HEK293 (cell line): ENCODE measurements around the gene A4GALT.

ENCODE experiments used
- CTCF ChIA-PET: fragments of 350-600 bp; formaldehyde crosslinking; extraction: SDS; loops from one replicate; lab custom pipeline; 2021; ENCODE audit warnings: antibody characterized with exemption; lab: Yijun Ruan, JAX
- POLR2A ChIA-PET: fragments of 300-600 bp; formaldehyde crosslinking; extraction: SDS; loops from one replicate; lab custom pipeline; 2020; ENCODE audit warnings: antibody characterized with exemption, inconsistent platforms; lab: Yijun Ruan, JAX
- H3K27ac ChIP-seq: fragments of 200-500 bp; sonication (Bioruptor generic); 2 replicates; pipeline ENCODE4 v1.5.1; 2014; ENCODE audit warnings: low read depth, low read length, control low read depth, inconsistent platforms; ENCODE audit errors: extremely low read depth
- H3K36me3 ChIP-seq, 2 experiments: fragments of 200-500 bp in 1 of 2; sonication (Bioruptor generic) in 1 of 2; 1 replicate in 1 of 2; 2 replicates in 1 of 2; pipeline ENCODE4 v1.5.1; 2014 to 2017; ENCODE audit warnings: inconsistent platforms in 2 of 2, low read length in 2 of 2; ENCODE audit not compliant: control insufficient read depth in 2 of 2, insufficient read depth in 1 of 2
- H3K4me1 ChIP-seq: fragments of 200-500 bp; sonication (Bioruptor generic); 2 replicates; pipeline ENCODE4 v1.5.1; 2014; ENCODE audit warnings: mild to moderate bottlenecking, low read length, inconsistent platforms; ENCODE audit not compliant: control insufficient read depth, insufficient read depth
- H3K4me3 ChIP-seq: 2 replicates; pipeline ENCODE4 v1.5.1; 2011; ENCODE audit warnings: low read depth, mild to moderate bottlenecking, control low read depth, low read length, moderate library complexity
- H3K9me3 ChIP-seq: fragments of 200-500 bp; sonication (Bioruptor generic); 2 replicates; pipeline ENCODE4 v1.5.1; 2014; ENCODE audit warnings: low read depth, low read length, inconsistent platforms; ENCODE audit not compliant: control insufficient read depth, insufficient read depth
- HOXA7 ChIP-seq: sonication (generic); formaldehyde crosslinking; IDR thresholded peaks from 2 replicates; pipeline ENCODE4 v1.8.1; 2022; ENCODE audit warnings: missing genetic modification reagents, borderline replicate concordance
- MEIS1 ChIP-seq: sonication (generic); formaldehyde crosslinking; IDR thresholded peaks from 2 replicates; pipeline ENCODE4 v1.8.1; 2022; ENCODE audit warnings: missing genetic modification reagents, mild to moderate bottlenecking, borderline replicate concordance
- MYNN ChIP-seq: fragments of 450-650 bp; formaldehyde crosslinking; IDR thresholded peaks from 2 replicates; pipeline ENCODE4 v1.5.1; 2016; ENCODE audit warnings: missing biosample characterization, missing genetic modification characterization, borderline replicate concordance
- SCRT1 ChIP-seq: fragments of 450-650 bp; formaldehyde crosslinking; IDR thresholded peaks from 2 replicates; pipeline ENCODE4 v1.5.1; 2016; ENCODE audit warnings: missing biosample characterization, missing genetic modification characterization, borderline replicate concordance
- WT1 ChIP-seq: fragments of 450-650 bp; formaldehyde crosslinking; IDR thresholded peaks from 2 replicates; pipeline ENCODE4 v1.5.1; 2016; ENCODE audit warnings: missing biosample characterization, missing genetic modification characterization
- ZBTB10 ChIP-seq: fragments of 450-650 bp; formaldehyde crosslinking; IDR thresholded peaks from 2 replicates; pipeline ENCODE4 v1.5.1; 2016; ENCODE audit warnings: missing biosample characterization, missing genetic modification characterization
- ZBTB17 ChIP-seq: fragments of 450-650 bp; formaldehyde crosslinking; IDR thresholded peaks from 2 replicates; pipeline ENCODE4 v1.5.1; 2016; ENCODE audit warnings: missing biosample characterization, missing genetic modification characterization
- ZEB2 ChIP-seq: fragments of 450-650 bp; formaldehyde crosslinking; IDR thresholded peaks from 2 replicates; pipeline ENCODE4 v1.5.1; 2016; ENCODE audit warnings: missing biosample characterization, missing genetic modification characterization
- ZNF133 ChIP-seq: fragments of 450-650 bp; formaldehyde crosslinking; IDR thresholded peaks from 2 replicates; pipeline ENCODE4 v1.5.1; 2016; ENCODE audit warnings: missing biosample characterization, missing genetic modification characterization
- ZNF169 ChIP-seq: fragments of 450-650 bp; formaldehyde crosslinking; IDR thresholded peaks from 2 replicates; pipeline ENCODE4 v1.5.1; 2016; ENCODE audit warnings: missing biosample characterization, missing genetic modification characterization
- ZNF184 ChIP-seq: fragments of 450-650 bp; IDR thresholded peaks from 2 replicates; pipeline ENCODE4 v1.5.1; 2018; ENCODE audit warnings: missing biosample characterization, mild to moderate bottlenecking, missing genetic modification characterization
- ZNF274 ChIP-seq, 2 experiments: fragments of 200-500 bp in 1 of 2; fragments of 450-650 bp in 1 of 2; sonication (Bioruptor generic) in 1 of 2; formaldehyde crosslinking in 1 of 2; IDR thresholded peaks; 2 replicates each; pipeline versions ENCODE4 v1.5.1 to v1.6.1; 2014 to 2016; ENCODE audit warnings: borderline replicate concordance in 1 of 2, inconsistent platforms in 1 of 2, low read length in 1 of 2, missing biosample characterization in 1 of 2, missing genetic modification characterization in 1 of 2
- ZNF335 ChIP-seq: fragments of 450-650 bp; formaldehyde crosslinking; conservative IDR thresholded peaks from 2 replicates; pipeline ENCODE4 v1.5.1; 2016; ENCODE audit warnings: missing biosample characterization, missing genetic modification characterization
- ZNF341 ChIP-seq: fragments of 450-650 bp; formaldehyde crosslinking; IDR thresholded peaks from 2 replicates; pipeline ENCODE4; 2016; ENCODE audit warnings: low read depth, missing biosample characterization, missing genetic modification characterization
- ZNF354C ChIP-seq: fragments of 450-650 bp; formaldehyde crosslinking; IDR thresholded peaks from 2 replicates; pipeline ENCODE4 v1.5.1; 2016; ENCODE audit warnings: missing biosample characterization, missing genetic modification characterization, low read depth, borderline replicate concordance
- ZNF394 ChIP-seq: fragments of 450-650 bp; formaldehyde crosslinking; IDR thresholded peaks from 2 replicates; pipeline ENCODE4 v1.5.1; 2016; ENCODE audit warnings: missing biosample characterization, missing genetic modification characterization, mild to moderate bottlenecking, moderate library complexity, borderline replicate concordance
- ZNF416 ChIP-seq: fragments of 450-650 bp; formaldehyde crosslinking; IDR thresholded peaks from 2 replicates; pipeline ENCODE4 v1.5.1; 2016; ENCODE audit warnings: missing biosample characterization, missing genetic modification characterization
- ZNF555 ChIP-seq: fragments of 450-650 bp; formaldehyde crosslinking; conservative IDR thresholded peaks from 2 replicates; pipeline ENCODE4 v1.5.1; 2017; ENCODE audit warnings: missing biosample characterization, mild to moderate bottlenecking, missing genetic modification characterization, inconsistent platforms
- ZNF600 ChIP-seq: fragments of 450-650 bp; formaldehyde crosslinking; IDR thresholded peaks from 2 replicates; pipeline ENCODE4 v1.5.1; 2016; ENCODE audit warnings: missing biosample characterization, missing genetic modification characterization
- ZNF692 ChIP-seq: fragments of 450-650 bp; formaldehyde crosslinking; IDR thresholded peaks from 2 replicates; pipeline ENCODE4 v1.5.1; 2016; ENCODE audit warnings: missing biosample characterization, missing genetic modification characterization
- ZNF777 ChIP-seq: fragments of 450-650 bp; formaldehyde crosslinking; IDR thresholded peaks from 2 replicates; pipeline ENCODE4 v1.5.1; 2017; ENCODE audit warnings: missing biosample characterization, missing genetic modification characterization, borderline replicate concordance
- ZNF843 ChIP-seq: fragments of 450-650 bp; formaldehyde crosslinking; IDR thresholded peaks from 2 replicates; pipeline ENCODE4 v1.5.1; 2016; ENCODE audit warnings: missing biosample characterization, missing genetic modification characterization
- ZSCAN4 ChIP-seq: fragments of 450-650 bp; formaldehyde crosslinking; IDR thresholded peaks from 2 replicates; pipeline ENCODE4 v1.5.1; 2017; ENCODE audit warnings: missing biosample characterization, missing genetic modification characterization
- ZXDB ChIP-seq: fragments of 450-650 bp; formaldehyde crosslinking; IDR thresholded peaks from 2 replicates; pipeline ENCODE4 v1.5.1; 2016; ENCODE audit warnings: missing biosample characterization, missing genetic modification characterization

Gene A4GALT

GRCh38 chr22:42661985-42662831 is 58.5 kb downstream of the A4GALT start (continued):
- TF ChIP-seq ZBTB10 (peak; percentile 68; the same call in 1 of the 2 replicates), ZNF692 (0 out of 2 replicates have a peak, but pooled peaks have one; percentile 25), ZNF600 (tag by site-specific recombination) (0 out of 2 replicates have a peak, but pooled peaks have one; percentile 24), ZNF169 (tag by site-specific recombination) (no peak), ZXDB (no peak), WT1 (tag by site-specific recombination) (no peak), ZBTB17 (tag by site-specific recombination) (peak; percentile 34; the same call in 1 of the 2 replicates), ZEB2 (tag by site-specific recombination) (0 out of 2 replicates have a peak, but pooled peaks have one; percentile 42), ZNF777 (tag by site-specific recombination) (no peak), ZNF416 (no peak), ZNF274 (IDR thresholded peaks at IDR 0.05; ENCODE audit: low read length) (no peak), ZNF274 (tag by site-specific recombination; IDR thresholded peaks at IDR 0.05; ENCODE audit: borderline replicate concordance) (no peak), ZNF394 (no peak), ZNF341 (peak; percentile 34; the same call in 1 of the 2 replicates)
- TF ChIP-seq, all 188 proteins: peak for 12

- no peaks in the 10 kb centered on the region for H3K4me1 ChIP-seq
- TF ChIP-seq ZNF133 (tag by site-specific recombination): no peak
- no peak for TF ChIP-seq ZNF416
- TF ChIP-seq MYNN (tag by site-specific recombination): no peak
- no peak for TF ChIP-seq ZNF354C (tag by site-specific recombination)
- no peak for TF ChIP-seq ZNF555 (tag by site-specific recombination)
- no peak for TF ChIP-seq ZSCAN4 (tag by site-specific recombination)
- TF ChIP-seq HOXA7 (CRISPR knock-in tag): no peak
- no peak for TF ChIP-seq SCRT1 (tag by site-specific recombination)
- no peak for TF ChIP-seq MEIS1 (CRISPR knock-in tag)
- no peak for TF ChIP-seq ZNF184
- TF ChIP-seq ZNF843 (tag by site-specific recombination): no peak
- TF ChIP-seq ZNF335: no peak
- TF ChIP-seq, all 188 proteins: peak for 0
- no peak overlapping the region for H3K27ac ChIP-seq
- no peaks in the 10 kb centered on the region for H3K9me3 ChIP-seq
- ChIA-PET POLR2A (interaction anchor here (0.6 kb wide), 1 partner anchor 867 kb away, joined by 3 read pairs; no protein-coding TSS in a partner anchor), CTCF (interaction anchor here (0.6 to 2.3 kb wide), 3 partner anchors 35 to 164 kb away, joined by 3 to 6 read pairs (median 3); no protein-coding TSS in a partner anchor)
- H3K36me3 ChIP-seq: no peaks in the 10 kb centered on the region
- no peak overlapping the region for H3K4me3 ChIP-seq
Measured at GRCh38 chr22:42656578-42656977, 64.1 kb downstream of the A4GALT start.
